ENCODE data around the gene AMPD3. TPM values are rescaled to one million over a fixed set of nuclear protein-coding genes. Genes with fewer than 3 reads are reported as not detected.

Gene AMPD3
- total RNA-seq, 1 experiment from 2014 or later: 5.4 TPM

GRCh38 chr11:10511181-10511621 lies 56.1 kb downstream of the AMPD3 start:
- TF ChIP-seq CTCF (IDR thresholded peaks at IDR 0.05; ENCODE audit: unreplicated experiment): no peak
- CTCF ChIA-PET: interaction anchor here (0.5 to 4.0 kb wide), 5 partner anchors 9 to 1600 kb away, joined by 3 to 29 read pairs (median 3); partner anchors contain the start of gene AKIP1
- no peak for DNase-seq (ENCODE audit: unreplicated experiment)

DNA sequence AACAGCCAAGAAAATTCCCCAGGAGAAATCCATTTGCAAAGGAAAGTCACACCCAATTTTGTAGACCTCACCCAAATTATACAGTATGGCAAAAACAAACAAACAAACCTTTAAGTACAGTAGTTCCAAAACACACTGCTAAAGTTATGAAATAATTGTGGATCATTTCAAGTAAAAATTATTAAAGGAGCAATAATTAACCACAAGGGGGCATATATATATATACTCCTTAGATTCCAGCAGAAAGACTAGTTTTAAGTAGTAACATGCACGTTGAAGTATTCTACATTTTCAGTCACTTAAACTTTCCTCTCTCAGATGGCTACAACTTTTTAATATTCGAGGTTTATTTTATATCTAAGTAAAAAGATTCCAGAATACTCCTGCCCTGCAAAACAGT lies 59.1 kb downstream of the AMPD3 start:
- no peaks in the 10 kb centered on the region for H3K9me3 Mint-ChIP-seq (ENCODE audit: unreplicated experiment)
- no peaks in the 10 kb centered on the region for H3K27me3 Mint-ChIP-seq (ENCODE audit: insufficient read depth, unreplicated experiment)
- H3K27ac Mint-ChIP-seq (ENCODE audit: low read depth, unreplicated experiment): no peak overlapping the region
- peaks cover 9% of the 10 kb centered on the region for H3K36me3 Mint-ChIP-seq (ENCODE audit: insufficient read depth, unreplicated experiment)
- H3K4me3 Mint-ChIP-seq (ENCODE audit: unreplicated experiment): no peak overlapping the region
- intact Hi-C loops (cut with micrococcal nuclease): loop anchor here (1.0 to 2.0 kb wide), 3 partner anchors 107 to 221 kb away; no protein-coding TSS in a partner anchor
- H3K4me1 Mint-ChIP-seq (ENCODE audit: insufficient read depth, unreplicated experiment): no peaks in the 10 kb centered on the region
- no TSS peak for BruUV-seq (replicated peaks)
- DNase-seq (ENCODE audit: unreplicated experiment): peak; percentile 14
- POLR2A ChIA-PET: interaction anchor here (1.3 to 8.1 kb wide), 4 partner anchors 10 to 26 kb away, joined by 3 to 45 read pairs (median 10); partner anchors contain the start of gene RNF141
- TF ChIP-seq CTCF (IDR thresholded peaks at IDR 0.05; ENCODE audit: unreplicated experiment): peak; percentile 35
- CTCF ChIA-PET: interaction anchor here (0.6 to 4.0 kb wide), 11 partner anchors 8 to 181 kb away, joined by 3 to 29 read pairs (median 4); partner anchors contain the start of genes AMPD3 and RNF141

More at GRCh38 chr11:10511181-10511621, 56.1 kb downstream of the AMPD3 start:
- intact Hi-C loops (cut with micrococcal nuclease): no loop called here
- H3K4me3 Mint-ChIP-seq (ENCODE audit: unreplicated experiment): no peak overlapping the region
- no peaks in the 10 kb centered on the region for H3K27me3 Mint-ChIP-seq (ENCODE audit: insufficient read depth, unreplicated experiment)
- BruUV-seq (replicated peaks): no TSS peak
- no peak overlapping the region for H3K27ac Mint-ChIP-seq (ENCODE audit: low read depth, unreplicated experiment)
- H3K9me3 Mint-ChIP-seq (ENCODE audit: unreplicated experiment): no peaks in the 10 kb centered on the region
- POLR2A ChIA-PET: interaction anchor here (1.4 to 8.1 kb wide), 2 partner anchors 10 to 22 kb away, joined by 3 to 45 read pairs; no protein-coding TSS in a partner anchor
- no peaks in the 10 kb centered on the region for H3K4me1 Mint-ChIP-seq (ENCODE audit: insufficient read depth, unreplicated experiment)
- no peaks in the 10 kb centered on the region for H3K36me3 Mint-ChIP-seq (ENCODE audit: insufficient read depth, unreplicated experiment)

DNA sequence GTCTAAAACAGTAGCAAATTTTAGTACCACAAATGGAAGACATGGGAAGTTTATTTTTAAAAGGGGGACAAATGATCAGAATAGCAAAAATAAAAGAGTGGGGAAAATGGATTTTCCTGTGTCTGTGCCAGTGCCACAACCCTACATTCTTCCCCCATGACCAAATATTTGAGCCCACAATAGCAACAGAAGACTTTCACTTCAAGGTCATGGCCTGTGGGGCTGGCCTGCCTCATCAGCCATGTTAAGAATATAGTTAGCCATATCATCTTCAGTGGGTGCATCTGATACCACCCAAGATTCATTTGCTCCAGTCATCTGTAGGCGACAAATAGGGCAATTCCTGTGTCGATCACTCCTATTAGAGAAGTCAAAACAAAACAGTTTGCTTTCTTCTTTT lies 59.6 kb downstream of the AMPD3 start:
- no peaks in the 10 kb centered on the region for H3K27me3 Mint-ChIP-seq (ENCODE audit: insufficient read depth, unreplicated experiment)
- H3K27ac Mint-ChIP-seq (ENCODE audit: low read depth, unreplicated experiment): no peak overlapping the region
- peaks cover 14% of the 10 kb centered on the region for H3K36me3 Mint-ChIP-seq (ENCODE audit: insufficient read depth, unreplicated experiment)
- no TSS peak for BruUV-seq (replicated peaks)
- POLR2A ChIA-PET: interaction anchor here (1.3 to 8.1 kb wide), 4 partner anchors 11 to 26 kb away, joined by 3 to 45 read pairs (median 10); partner anchors contain the start of gene RNF141
- CTCF ChIA-PET: interaction anchor here (0.6 to 4.0 kb wide), 11 partner anchors 9 to 180 kb away, joined by 3 to 29 read pairs (median 4); partner anchors contain the start of genes AMPD3 and RNF141
- H3K4me1 Mint-ChIP-seq (ENCODE audit: insufficient read depth, unreplicated experiment): no peaks in the 10 kb centered on the region
- H3K4me3 Mint-ChIP-seq (ENCODE audit: unreplicated experiment): no peak overlapping the region
- intact Hi-C loops (cut with micrococcal nuclease): loop anchor here (1.0 to 2.0 kb wide), 3 partner anchors 108 to 221 kb away; no protein-coding TSS in a partner anchor
- TF ChIP-seq CTCF (IDR thresholded peaks at IDR 0.05; ENCODE audit: unreplicated experiment): no peak
- no peaks in the 10 kb centered on the region for H3K9me3 Mint-ChIP-seq (ENCODE audit: unreplicated experiment)
- no peak for DNase-seq (ENCODE audit: unreplicated experiment)

DNA sequence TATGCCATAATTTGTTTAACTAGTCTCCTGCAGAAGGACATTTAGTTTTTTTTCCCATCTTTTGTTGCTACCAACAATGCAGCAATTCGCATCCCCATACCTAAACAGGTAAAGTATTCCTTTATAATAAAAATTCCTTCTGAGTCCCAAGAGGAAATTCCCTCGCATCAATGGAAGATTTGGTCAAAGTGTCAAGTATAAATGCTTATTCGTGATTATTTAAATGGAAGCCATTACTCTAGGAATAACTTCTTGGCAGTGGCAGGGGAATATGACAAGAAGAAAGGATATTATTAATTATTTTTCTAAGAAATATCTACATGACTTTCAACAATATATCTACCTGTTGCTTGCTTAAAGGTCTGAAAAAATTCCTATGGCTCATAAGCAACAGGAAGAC lies 60.4 kb downstream of the AMPD3 start:
- H3K36me3 Mint-ChIP-seq (ENCODE audit: insufficient read depth, unreplicated experiment): peaks cover 16% of the 10 kb centered on the region
- POLR2A ChIA-PET: interaction anchor here (1.3 to 8.1 kb wide), 3 partner anchors 12 to 26 kb away, joined by 3 to 45 read pairs (median 4); no protein-coding TSS in a partner anchor
- DNase-seq (ENCODE audit: unreplicated experiment): no peak
- no peak for TF ChIP-seq CTCF (IDR thresholded peaks at IDR 0.05; ENCODE audit: unreplicated experiment)
- no peak overlapping the region for H3K4me3 Mint-ChIP-seq (ENCODE audit: unreplicated experiment)
- BruUV-seq (replicated peaks): no TSS peak
- intact Hi-C loops (cut with micrococcal nuclease): loop anchor here (2.0 kb wide), 1 partner anchor 109 kb away; no protein-coding TSS in a partner anchor
- no peaks in the 10 kb centered on the region for H3K27me3 Mint-ChIP-seq (ENCODE audit: insufficient read depth, unreplicated experiment)
- H3K27ac Mint-ChIP-seq (ENCODE audit: low read depth, unreplicated experiment): no peak overlapping the region
- CTCF ChIA-PET: interaction anchor here (0.6 to 3.3 kb wide), 4 partner anchors 26 to 193 kb away, joined by 4 to 23 read pairs (median 9); partner anchors contain the start of gene RNF141
- H3K4me1 Mint-ChIP-seq (ENCODE audit: insufficient read depth, unreplicated experiment): no peaks in the 10 kb centered on the region
- H3K9me3 Mint-ChIP-seq (ENCODE audit: unreplicated experiment): no peaks in the 10 kb centered on the region
